Ramos (cell line): Measurements from ENCODE around the gene TP73.

Experiments used
- in situ Hi-C: fragments of 300-500 bp; cut with MboI; formaldehyde crosslinking; loops from one replicate; pipeline ENCODE4 v1.14.3; 2022; ENCODE audit warnings: low sequenced_read_pairs; ENCODE audit not compliant: unreplicated experiment

The TP73 gene

DNA sequence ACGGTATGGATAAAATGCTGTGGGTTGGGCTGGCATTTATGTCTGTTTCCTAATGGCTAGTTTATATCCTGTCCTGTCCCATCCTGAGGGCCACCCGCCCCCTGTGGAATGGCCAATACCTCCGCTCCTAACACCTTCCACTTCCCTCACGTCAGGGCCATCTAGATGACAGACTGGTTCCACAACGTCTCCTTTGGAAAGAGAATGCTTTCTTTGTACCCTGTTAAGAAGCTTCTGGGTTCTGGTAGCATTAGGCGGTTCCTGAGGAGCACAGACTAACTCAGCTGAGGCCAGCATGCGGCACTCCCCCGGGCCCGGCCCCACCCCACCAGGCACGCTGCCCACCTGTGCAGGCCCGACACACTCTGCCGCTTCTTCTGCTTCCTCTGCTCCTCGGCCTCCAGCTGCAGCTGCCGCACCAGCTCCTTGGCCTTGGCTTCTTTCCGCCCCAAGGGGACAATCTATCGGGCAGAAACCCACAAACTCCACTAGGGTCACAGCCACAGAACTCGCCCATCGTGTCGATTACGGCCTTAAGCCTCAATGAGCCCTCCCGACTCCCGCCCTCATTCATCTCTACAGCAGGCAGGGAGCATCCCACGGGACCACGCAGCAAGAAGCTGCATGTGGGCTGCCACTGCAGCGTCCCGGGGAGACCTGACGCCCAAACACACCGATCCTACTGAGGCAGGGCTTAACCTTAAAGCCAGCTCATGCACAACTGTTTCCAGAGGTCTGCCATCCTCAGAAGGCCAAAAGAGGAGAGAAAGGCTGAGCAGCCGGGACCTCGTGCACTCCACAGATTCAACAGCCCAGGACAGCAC, 131.5 kb downstream of the TP73 start:
- in situ Hi-C loops, result no loop called here

DNA sequence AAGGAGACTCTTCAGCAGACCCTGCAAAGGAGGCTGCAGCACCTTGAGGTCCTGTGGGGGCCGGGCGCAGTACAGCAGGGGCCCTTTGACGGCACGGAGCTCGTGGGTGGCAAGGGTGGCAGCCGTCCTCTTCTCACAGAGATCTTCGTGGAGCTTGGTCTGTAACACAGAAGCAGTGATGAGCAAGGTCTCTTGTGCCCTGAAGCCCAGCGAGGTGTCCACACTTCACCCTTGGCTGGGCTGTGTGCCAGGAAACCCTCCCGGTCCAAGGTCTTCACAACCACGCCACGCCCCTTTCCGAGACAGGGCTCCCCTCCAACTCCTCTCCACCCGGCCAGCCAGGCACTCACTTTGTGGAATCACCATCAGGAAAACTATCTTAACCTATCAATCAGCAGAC, 132.7 kb downstream of the TP73 start:
- in situ Hi-C loops, result no loop called here

DNA sequence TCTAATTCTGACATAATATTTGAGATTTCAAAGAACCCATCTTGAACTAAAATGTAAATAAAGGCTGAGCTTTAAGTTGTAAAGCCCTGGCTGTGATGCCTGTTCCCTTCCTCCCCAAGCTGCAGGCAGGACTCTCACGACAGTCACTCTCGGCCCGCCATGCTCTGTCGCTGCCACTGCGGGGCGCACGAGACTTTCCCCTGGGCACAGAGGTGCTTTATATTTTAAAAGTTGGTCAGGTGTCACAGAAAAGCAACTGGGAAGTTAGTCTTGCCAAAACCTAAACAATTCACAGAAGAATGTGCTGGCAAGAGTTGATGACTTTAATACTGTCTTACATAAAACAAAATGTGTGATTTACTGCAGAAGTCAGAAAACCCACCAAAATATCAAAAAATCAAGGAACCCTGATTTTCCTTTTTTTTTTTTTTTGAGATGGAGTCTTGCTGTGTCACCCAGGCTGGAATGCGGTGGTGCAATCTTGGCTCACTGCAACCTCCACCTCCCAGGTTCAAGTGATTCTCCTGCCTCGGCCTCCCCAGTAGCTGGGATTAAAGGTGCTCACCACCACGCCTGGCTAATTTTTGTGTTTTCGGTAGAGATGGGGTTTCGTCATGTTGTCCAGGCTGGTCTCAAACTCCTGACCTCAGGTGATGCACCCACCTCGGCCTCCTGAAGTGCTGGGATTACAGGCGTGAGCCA, 133.3 kb downstream of the TP73 start:
- in situ Hi-C loops, result no loop called here
